MV-4-11 (cell line): ENCODE measurements around the gene AGMO.

Source experiments
- DNase-seq: peaks from one replicate; lab custom pipeline; 2025; lab: John Stamatoyannopoulos, UW

Gene AGMO

GRCh38 chr7:15561835-15562234 lies at the start of gene AGMO:
Gene AGMO, minus strand, starts transcription at chr7:15562015.
- DNase-seq = no peak

DNA sequence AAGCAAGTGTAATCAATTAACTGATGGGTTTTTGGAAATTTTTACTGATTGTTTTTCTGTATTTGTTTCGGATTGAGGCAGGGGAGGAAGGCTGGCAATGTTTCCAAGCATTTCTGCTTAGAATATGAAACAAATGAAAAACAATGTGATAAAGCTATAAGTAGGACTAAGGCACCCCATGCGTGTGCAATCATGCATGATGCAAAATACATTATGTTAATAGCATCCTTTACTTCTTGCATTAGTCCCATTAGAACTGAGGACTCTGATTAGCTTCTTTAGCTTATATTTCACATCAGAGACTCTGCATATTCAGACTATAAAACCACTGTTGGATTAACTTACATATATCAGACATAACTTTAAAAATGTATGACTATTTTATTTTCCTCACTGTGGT lies 48.7 kb upstream of the AGMO start:
- DNase-seq = no peak

DNA sequence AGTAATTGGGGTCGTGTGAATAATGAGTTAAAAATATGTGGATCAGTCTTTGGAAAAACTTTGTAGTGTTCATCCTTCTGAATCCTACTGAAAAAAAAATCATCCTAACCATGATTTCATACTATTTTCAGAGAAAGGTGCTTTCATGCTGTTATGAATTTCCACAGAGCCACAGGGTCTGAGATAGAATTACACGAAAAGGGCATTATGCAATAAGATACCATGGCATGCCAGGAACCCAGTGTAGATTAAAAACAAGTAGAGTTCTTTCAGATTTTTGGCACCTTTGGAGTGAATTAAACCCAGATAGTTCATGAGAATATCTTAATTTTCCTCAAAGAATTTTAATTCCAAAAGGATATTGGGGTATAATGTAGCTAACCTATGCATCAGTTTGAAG lies 47.5 kb upstream of the AGMO start:
- no peak for DNase-seq

DNA sequence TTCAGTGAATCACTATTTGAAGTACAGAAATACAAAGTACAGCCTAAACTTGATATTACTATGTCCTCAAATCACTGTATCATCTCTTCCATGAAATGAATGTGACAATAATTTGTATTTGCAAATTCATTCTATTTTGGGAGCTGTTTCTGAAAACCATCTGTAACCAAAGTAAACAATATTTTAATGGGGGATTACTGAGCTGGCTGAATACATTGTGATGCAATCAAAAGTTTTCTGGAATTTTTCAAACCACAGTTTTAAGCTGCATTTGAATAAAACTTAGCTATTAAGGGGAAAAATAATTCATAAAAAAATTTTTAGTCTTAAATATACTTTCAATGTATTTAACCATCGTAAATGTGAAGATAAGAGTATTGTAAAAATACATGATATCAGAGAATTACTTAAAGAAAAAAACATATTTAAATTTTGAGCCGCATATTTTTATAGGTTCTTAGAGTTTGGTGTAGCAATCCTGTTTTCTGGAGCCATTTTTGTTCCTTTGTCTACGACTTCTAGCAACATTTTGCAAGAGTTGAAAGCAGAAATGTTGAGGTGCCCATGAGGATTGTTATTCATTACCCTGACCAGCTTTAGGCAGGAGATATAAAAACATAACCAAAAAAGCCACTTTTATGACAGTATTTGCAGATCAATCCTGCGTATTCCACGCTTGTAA lies 45.9 kb upstream of the AGMO start:
- DNase-seq = no peak

GRCh38 chr7:15606561-15606960 lies 44.7 kb upstream of the AGMO start:
- no peak for DNase-seq

DNA sequence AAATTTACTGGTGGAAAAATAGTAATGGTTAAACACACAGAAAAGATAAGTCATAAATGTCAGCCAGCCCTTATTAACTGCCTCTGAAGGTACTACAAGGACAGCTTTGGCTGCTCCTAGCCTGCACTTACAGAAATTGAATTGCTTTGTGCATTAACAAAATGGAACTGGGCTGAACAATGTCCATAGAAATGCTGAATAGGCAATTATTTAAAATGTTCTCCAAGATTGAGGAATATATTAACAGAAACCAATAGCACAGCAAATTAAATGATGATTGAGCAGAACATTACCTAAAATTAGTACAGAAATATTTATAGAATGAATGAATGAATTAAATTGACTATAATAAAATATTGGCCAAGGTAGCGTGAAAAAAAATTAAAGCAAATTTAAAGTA lies 42.4 kb upstream of the AGMO start:
- no peak for DNase-seq

GRCh38 chr7:15603124-15603523 lies 41.3 kb upstream of the AGMO start:
- no peak for DNase-seq

DNA sequence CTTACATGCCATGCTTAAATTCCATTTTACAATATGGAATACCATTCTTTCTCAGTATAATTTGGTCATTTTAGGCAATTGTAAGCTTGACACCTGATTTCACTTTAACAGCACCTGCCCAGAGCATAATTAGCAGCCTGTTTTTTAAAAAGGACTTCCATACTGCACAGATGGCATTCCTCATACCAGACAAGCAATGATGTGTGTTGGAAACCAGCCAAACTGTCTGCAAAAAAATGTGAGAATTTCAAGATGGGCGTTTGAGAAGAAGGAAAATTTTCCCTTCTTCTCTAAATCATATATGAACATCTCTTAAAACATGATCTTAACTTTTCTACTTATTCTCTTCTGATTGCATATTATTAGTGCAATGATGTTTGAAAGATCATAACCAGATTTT lies 40.4 kb upstream of the AGMO start:
- no peak for DNase-seq

- no peak for DNase-seq
Measured at GRCh38 chr7:15601175-15601574, 39.4 kb upstream of the AGMO start.

DNA sequence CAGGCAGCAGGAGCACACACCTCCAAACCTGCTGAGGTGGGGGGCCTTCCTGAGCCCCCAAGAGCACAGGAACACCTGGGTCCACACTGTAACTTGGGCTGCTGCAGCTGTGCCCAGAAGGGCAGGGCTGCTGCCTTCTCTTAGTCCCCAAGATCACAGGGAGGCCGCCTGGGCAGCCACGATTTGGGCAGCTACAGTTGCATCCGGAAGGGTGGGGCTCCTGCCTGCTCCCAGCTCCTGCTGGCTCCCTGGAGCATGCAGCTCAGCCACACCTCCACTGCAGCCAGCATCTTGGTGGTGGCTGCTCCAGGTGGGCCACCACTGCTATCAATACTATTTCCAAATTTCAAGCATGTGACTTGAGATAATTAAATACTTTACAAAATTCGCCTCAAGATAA lies 38.5 kb upstream of the AGMO start:
- DNase-seq = no peak

GRCh38 chr7:15594461-15594860 lies 32.6 kb upstream of the AGMO start:
- DNase-seq = no peak

DNA sequence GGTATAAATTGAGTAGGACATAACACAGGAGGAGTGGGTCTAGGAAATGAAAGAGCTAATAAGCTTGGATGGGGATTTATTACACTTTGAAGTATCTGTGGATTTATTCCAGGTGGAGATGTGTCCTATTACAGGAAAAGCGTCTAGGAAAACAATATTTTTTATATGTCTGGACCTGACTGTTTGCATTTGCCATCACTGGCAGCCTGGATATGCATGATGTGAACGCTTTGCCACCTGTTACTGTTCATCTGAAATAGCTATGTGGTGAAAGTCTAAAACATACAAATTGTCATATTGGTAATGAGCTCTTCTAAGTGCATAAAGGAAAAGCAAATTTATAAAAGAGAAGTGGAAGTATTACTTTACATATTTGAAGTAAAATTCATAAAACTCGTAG lies 31.6 kb upstream of the AGMO start:
- DNase-seq = no peak

- no peak for DNase-seq
Measured at GRCh38 chr7:15586266-15586665, 24.5 kb upstream of the AGMO start.

DNA sequence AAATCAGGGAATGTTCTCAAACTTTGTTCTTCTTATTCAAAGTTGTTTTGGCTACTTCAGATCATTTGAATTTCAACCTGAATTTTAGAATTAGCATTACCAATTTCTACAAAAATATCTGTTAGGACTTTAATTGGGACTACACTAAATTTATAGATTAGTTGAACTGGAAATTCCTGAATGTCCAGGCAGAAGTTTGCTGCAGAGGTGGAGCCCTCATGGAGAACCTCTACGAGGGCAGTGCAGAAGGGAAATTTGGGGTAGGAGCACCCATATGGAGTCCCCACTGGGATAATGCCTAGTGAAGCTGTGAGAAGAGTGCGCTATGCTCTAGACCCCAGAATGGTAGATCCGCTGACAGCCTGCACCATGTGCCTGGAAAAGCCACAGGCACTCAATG lies 22.8 kb upstream of the AGMO start:
- DNase-seq = no peak

GRCh38 chr7:15582773-15583172 lies 21.0 kb upstream of the AGMO start:
- DNase-seq = no peak

GRCh38 chr7:15581352-15581951 lies 19.6 kb upstream of the AGMO start:
- DNase-seq = no peak

DNA sequence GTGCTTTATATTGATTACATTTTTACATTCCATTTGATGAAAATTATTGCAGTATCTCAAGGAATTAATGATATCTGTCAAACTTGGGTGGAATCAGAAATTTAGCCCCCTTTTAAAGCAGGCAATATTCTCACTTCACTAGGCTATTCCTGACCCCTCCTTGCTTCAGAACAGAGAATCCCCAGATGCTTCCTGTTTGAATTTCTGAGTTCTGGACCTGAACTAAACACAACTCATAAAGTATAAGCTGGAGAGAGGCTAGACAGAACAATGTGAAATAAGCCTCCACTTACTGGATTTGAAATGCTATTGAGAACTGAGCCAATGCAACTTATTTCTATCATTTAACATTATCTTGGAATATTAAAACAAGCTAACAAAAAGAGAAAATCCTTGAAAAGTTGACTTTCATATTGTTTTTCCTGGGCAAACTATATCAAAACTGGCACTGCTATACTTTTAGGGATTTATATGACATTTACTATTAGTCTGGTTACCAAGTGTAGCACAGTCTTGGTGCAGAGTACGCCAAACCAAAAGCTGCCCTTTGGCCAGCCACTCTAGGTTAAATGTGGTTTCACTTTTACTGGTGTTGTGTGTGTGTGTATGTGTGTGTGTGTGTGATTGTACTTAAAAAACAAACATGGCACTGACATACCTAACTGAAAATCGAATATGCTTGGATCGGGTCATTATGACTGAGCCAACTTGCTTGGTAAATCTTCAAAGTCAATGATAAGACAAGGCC lies 19.0 kb upstream of the AGMO start:
- DNase-seq = no peak

- DNase-seq = no peak
Measured at GRCh38 chr7:15577600-15577999, 15.8 kb upstream of the AGMO start.

- no peak for DNase-seq
Measured at GRCh38 chr7:15571301-15571878, 9.6 kb upstream of the AGMO start.

- DNase-seq = no peak
Measured at GRCh38 chr7:15567652-15568051, 5.8 kb upstream of the AGMO start.

GRCh38 chr7:15567036-15567435 lies 5.2 kb upstream of the AGMO start:
- no peak for DNase-seq

DNA sequence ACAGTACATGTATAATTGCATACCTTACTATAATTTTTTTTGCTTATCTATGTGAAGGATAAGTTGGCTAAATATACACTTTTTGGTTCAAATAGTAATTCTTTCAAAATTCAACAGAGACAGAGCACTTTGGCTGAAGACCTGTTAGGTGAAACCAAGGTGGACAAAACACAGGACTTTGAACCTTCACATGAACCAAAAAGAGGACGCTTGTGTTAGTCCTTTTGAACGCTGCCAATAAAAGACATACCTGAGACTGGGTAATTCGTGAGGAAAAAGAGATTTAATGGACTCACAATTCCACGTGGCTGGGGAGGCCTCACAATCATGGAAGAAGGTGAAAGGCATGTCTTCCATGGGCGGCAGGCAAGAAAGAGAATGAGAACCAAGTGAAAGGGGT lies 4.7 kb upstream of the AGMO start:
- DNase-seq = no peak

DNA sequence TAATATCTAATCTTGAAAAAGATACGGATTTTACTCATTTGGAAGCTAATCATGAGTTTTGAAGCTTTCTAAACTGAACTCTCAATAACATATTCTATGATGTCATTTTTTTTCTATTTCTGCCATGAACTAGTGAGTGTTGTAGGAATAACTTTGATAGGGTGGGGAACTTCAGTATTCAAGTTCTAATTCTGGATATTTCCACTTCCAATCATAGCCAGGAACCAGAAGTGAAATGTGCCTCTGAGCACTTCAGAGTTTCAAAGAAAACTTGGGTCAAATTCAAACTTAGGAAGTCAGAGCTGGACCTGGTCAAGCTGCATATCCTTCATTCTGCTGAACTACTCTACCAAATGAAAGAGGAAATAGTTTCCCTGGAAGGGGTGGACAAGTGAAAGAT lies 847 bp downstream of the AGMO start:
- DNase-seq = no peak
